ENCODE data around the gene C1RL.

The C1RL gene

DNA sequence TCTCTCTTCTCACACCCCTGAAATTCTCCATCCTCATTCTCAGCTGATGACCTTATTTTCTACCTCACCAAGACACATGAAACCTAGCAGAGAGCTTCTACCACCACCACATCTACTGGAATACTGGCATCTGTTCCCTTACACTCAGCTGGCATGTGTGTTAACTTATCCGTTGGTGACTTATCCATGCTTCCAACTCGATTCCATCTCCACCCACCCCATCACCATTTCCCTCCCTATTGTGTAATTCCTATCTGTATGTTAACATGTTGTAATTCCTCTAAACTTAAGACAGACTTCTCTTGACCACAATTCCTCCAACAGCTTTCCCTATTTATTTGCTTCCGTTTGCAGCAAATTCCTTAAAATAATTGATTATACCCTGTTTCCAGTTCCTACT is 33.1 kb downstream of the C1RL start:
- Histone ChIP-seq H3K4me3 (ENCODE audit: low read depth, low read length) (no peak overlapping the region), H3K79me2 (ENCODE audit: control insufficient read depth, insufficient read depth, low read length, unreplicated experiment) (no peaks in the 10 kb centered on the region), H3K27ac (ENCODE audit: low read depth, low read length) (no peak overlapping the region), H3K27me3 (ENCODE audit: insufficient read depth, low read length) (no peaks in the 10 kb centered on the region), H2AFZ (ENCODE audit: low read length, unreplicated experiment) (no peak overlapping the region), H3K36me3 (ENCODE audit: insufficient read depth, low read length) (peaks cover 5% of the 10 kb centered on the region; the same call in 1 of the 2 replicates), H3K4me1 (ENCODE audit: control insufficient read depth, insufficient read depth, low read length, unreplicated experiment) (peaks cover 29% of the 10 kb centered on the region)

DNA sequence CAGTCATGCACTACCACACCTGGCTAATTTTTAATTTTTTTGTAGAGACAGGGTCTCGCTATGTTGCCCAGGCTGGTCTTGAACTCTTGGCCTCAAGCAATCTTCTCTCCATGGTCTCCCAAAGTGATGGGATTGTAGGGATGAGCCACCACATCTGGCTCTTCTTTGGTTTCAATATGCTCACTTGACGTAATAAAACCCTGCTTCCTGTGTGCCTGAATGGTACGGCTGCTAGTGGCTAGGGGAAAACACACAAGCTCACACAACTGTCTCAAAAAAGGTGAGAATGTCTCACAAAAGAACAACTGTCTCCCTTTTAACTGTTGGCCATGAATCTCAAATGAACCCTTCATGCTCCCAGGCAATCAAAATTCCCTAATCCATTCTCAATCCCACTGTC is 33.5 kb downstream of the C1RL start:
- no peaks in the 10 kb centered on the region for H3K79me2 ChIP-seq (ENCODE audit: control insufficient read depth, insufficient read depth, low read length, unreplicated experiment)
- H3K36me3 ChIP-seq (ENCODE audit: insufficient read depth, low read length): peaks cover under 1% of the 10 kb centered on the region; the same call in 1 of the 2 replicates
- peaks cover 28% of the 10 kb centered on the region for H3K4me1 ChIP-seq (ENCODE audit: control insufficient read depth, insufficient read depth, low read length, unreplicated experiment)
- no peak overlapping the region for H2AFZ ChIP-seq (ENCODE audit: low read length, unreplicated experiment)
- H3K27me3 ChIP-seq (ENCODE audit: insufficient read depth, low read length): no peaks in the 10 kb centered on the region
- no peak overlapping the region for H3K27ac ChIP-seq (ENCODE audit: low read depth, low read length)
- H3K4me3 ChIP-seq (ENCODE audit: low read depth, low read length): no peak overlapping the region

- no peaks in the 10 kb centered on the region for H3K79me2 ChIP-seq (ENCODE audit: control insufficient read depth, insufficient read depth, low read length, unreplicated experiment)
- H3K27ac ChIP-seq (ENCODE audit: low read depth, low read length): no peak overlapping the region
- no peak overlapping the region for H2AFZ ChIP-seq (ENCODE audit: low read length, unreplicated experiment)
- H3K27me3 ChIP-seq (ENCODE audit: insufficient read depth, low read length): no peaks in the 10 kb centered on the region
- peaks cover 15% of the 10 kb centered on the region for H3K4me1 ChIP-seq (ENCODE audit: control insufficient read depth, insufficient read depth, low read length, unreplicated experiment)
- no peak overlapping the region for H3K4me3 ChIP-seq (ENCODE audit: low read depth, low read length)
- no peaks in the 10 kb centered on the region for H3K36me3 ChIP-seq (ENCODE audit: insufficient read depth, low read length)
These were observed 35.1 kb downstream of the C1RL start for GRCh38 chr12:7073946-7074345.

DNA sequence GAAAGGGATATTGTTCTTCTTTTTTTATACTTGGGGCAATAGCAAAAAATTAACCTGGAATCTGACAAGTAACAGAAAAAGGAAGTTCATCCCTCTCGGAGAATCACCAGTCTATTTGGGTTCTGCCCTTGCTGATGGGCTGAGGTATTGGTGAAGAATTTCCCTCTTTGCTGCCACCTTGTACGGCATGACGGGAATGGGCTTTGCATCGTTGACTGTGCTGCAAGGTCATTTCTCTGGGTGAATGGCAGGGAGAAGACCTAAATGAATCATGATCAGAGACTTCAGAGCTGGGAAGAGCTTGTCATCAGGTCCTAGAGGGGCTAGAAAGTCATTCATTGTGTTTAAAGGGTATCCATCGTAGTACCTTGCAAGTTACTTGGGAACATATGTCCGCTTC is 36.5 kb downstream of the C1RL start:
- H3K4me1 ChIP-seq (ENCODE audit: control insufficient read depth, insufficient read depth, low read length, unreplicated experiment): peaks cover 9% of the 10 kb centered on the region
- no peaks in the 10 kb centered on the region for H3K27me3 ChIP-seq (ENCODE audit: insufficient read depth, low read length)
- H3K27ac ChIP-seq (ENCODE audit: low read depth, low read length): no peak overlapping the region
- H3K79me2 ChIP-seq (ENCODE audit: control insufficient read depth, insufficient read depth, low read length, unreplicated experiment): no peaks in the 10 kb centered on the region
- no peak overlapping the region for H3K4me3 ChIP-seq (ENCODE audit: low read depth, low read length)
- no peak overlapping the region for H2AFZ ChIP-seq (ENCODE audit: low read length, unreplicated experiment)
- no peaks in the 10 kb centered on the region for H3K36me3 ChIP-seq (ENCODE audit: insufficient read depth, low read length)

GRCh38 chr12:7072035-7072434 is 37.0 kb downstream of the C1RL start:
- Histone ChIP-seq H3K27ac (ENCODE audit: low read depth, low read length) (no peak overlapping the region), H3K36me3 (ENCODE audit: insufficient read depth, low read length) (peaks cover 4% of the 10 kb centered on the region; the same call in 1 of the 2 replicates), H2AFZ (ENCODE audit: low read length, unreplicated experiment) (no peak overlapping the region), H3K4me1 (ENCODE audit: control insufficient read depth, insufficient read depth, low read length, unreplicated experiment) (peaks cover 9% of the 10 kb centered on the region), H3K27me3 (ENCODE audit: insufficient read depth, low read length) (no peaks in the 10 kb centered on the region), H3K4me3 (ENCODE audit: low read depth, low read length) (no peak overlapping the region), H3K79me2 (ENCODE audit: control insufficient read depth, insufficient read depth, low read length, unreplicated experiment) (no peaks in the 10 kb centered on the region)

DNA sequence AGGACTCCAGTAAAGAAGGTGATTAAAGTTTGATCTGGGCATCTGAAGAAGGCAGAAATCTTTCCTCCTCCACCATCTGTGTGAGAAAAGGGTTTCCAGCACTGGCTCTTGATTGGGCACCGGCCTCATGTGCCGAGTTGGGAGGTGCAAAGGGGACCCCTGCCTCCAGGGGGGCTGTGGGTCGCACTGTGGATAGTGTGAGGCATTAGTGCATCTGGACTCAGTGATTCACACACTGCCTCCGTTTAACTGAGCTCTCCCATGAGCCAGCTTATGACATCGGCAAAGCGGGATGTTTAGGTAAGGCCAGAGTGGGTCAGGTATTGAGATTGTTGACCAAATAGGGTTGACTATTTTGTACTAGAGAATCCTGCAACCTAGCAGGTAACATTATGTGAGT is 39.6 kb downstream of the C1RL start:
- Histone ChIP-seq H3K4me1 (ENCODE audit: control insufficient read depth, insufficient read depth, low read length, unreplicated experiment) (peaks cover 5% of the 10 kb centered on the region), H3K27me3 (ENCODE audit: insufficient read depth, low read length) (no peaks in the 10 kb centered on the region), H3K27ac (ENCODE audit: low read depth, low read length) (no peak overlapping the region), H3K4me3 (ENCODE audit: low read depth, low read length) (no peak overlapping the region), H3K79me2 (ENCODE audit: control insufficient read depth, insufficient read depth, low read length, unreplicated experiment) (no peaks in the 10 kb centered on the region), H2AFZ (ENCODE audit: low read length, unreplicated experiment) (no peak overlapping the region), H3K36me3 (ENCODE audit: insufficient read depth, low read length) (peaks cover 18% of the 10 kb centered on the region; the same call in 1 of the 2 replicates)

GRCh38 chr12:7068994-7069346 is 40.0 kb downstream of the C1RL start:
- no peak overlapping the region for H3K4me3 ChIP-seq (ENCODE audit: low read depth, low read length)
- H2AFZ ChIP-seq (ENCODE audit: low read length, unreplicated experiment): no peak overlapping the region
- peaks cover 8% of the 10 kb centered on the region for H3K4me1 ChIP-seq (ENCODE audit: control insufficient read depth, insufficient read depth, low read length, unreplicated experiment)
- H3K79me2 ChIP-seq (ENCODE audit: control insufficient read depth, insufficient read depth, low read length, unreplicated experiment): no peaks in the 10 kb centered on the region
- H3K27ac ChIP-seq (ENCODE audit: low read depth, low read length): no peak overlapping the region
- H3K36me3 ChIP-seq (ENCODE audit: insufficient read depth, low read length): peaks cover 18% of the 10 kb centered on the region; the same call in 1 of the 2 replicates
- no peaks in the 10 kb centered on the region for H3K27me3 ChIP-seq (ENCODE audit: insufficient read depth, low read length)

DNA sequence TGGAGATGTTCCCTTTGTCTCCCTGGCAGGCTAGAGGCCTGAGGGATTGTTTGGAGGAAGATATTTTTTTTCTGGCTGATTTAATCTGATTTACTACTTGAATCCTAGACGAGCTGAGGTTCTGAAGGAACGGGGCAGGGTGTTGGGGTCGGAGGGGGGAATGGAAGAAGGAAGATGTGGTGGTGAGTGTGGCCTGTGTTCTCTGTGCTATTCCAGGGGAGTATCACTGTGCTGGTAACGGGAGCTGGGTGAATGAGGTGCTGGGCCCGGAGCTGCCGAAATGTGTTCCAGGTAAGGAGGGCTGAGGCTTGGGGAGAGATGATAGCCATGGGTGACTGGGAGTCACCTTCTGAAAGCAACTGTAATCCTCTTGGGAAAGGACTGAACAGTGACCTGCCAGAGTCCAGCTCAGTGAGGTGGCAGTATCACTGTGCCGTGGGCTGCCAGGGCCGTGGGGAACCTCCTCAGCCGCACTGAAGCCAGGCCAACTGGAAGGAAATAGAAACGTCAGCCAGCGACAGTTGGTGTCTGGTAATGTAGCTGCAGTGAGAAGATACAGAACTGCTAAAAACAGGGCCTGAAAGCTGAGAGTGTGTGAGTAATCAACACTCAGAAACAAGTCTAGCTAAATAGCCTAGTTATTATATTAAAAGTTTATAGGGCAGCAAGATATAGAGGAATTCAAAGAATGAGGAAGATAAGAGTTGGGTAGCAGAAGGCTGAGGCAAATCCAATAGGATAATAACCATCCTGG is 40.6 kb downstream of the C1RL start:
- no peaks in the 10 kb centered on the region for H3K27me3 ChIP-seq (ENCODE audit: insufficient read depth, low read length)
- no peak overlapping the region for H3K4me3 ChIP-seq (ENCODE audit: low read depth, low read length)
- H3K36me3 ChIP-seq (ENCODE audit: insufficient read depth, low read length): peaks cover 18% of the 10 kb centered on the region; the same call in 1 of the 2 replicates
- no peak overlapping the region for H3K27ac ChIP-seq (ENCODE audit: low read depth, low read length)
- peaks cover 10% of the 10 kb centered on the region for H3K4me1 ChIP-seq (ENCODE audit: control insufficient read depth, insufficient read depth, low read length, unreplicated experiment)
- H2AFZ ChIP-seq (ENCODE audit: low read length, unreplicated experiment): no peak overlapping the region
- H3K79me2 ChIP-seq (ENCODE audit: control insufficient read depth, insufficient read depth, low read length, unreplicated experiment): no peaks in the 10 kb centered on the region

GRCh38 chr12:7067096-7067495 is 41.9 kb downstream of the C1RL start:
- Histone ChIP-seq H3K27ac (ENCODE audit: low read depth, low read length) (no peak overlapping the region), H3K36me3 (ENCODE audit: insufficient read depth, low read length) (peaks cover 18% of the 10 kb centered on the region; the same call in 1 of the 2 replicates), H3K79me2 (ENCODE audit: control insufficient read depth, insufficient read depth, low read length, unreplicated experiment) (no peaks in the 10 kb centered on the region), H3K27me3 (ENCODE audit: insufficient read depth, low read length) (no peaks in the 10 kb centered on the region), H3K4me1 (ENCODE audit: control insufficient read depth, insufficient read depth, low read length, unreplicated experiment) (peaks cover 10% of the 10 kb centered on the region), H3K4me3 (ENCODE audit: low read depth, low read length) (no peak overlapping the region), H2AFZ (ENCODE audit: low read length, unreplicated experiment) (no peak overlapping the region)

DNA sequence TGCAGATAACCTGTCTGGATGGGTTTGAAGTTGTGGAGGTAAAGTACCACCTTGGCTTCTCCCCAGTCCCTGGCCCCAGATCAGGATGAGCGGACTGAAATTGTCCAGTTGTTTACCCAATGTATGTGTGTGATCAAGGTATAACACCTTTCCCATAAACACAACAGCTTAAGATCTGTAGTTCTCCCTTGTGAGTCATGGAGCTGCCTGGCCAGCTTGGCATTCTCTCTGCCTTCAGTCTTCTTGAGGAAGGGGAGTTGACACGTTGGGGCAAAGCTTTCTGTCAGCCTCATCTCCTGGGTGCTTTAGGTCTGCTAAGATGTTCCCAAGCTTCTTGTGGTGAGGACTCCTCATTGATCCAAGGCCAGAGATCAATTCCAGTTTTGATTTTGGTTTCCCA is 42.4 kb downstream of the C1RL start:
- Histone ChIP-seq H3K27ac (ENCODE audit: low read depth, low read length) (no peak overlapping the region), H2AFZ (ENCODE audit: low read length, unreplicated experiment) (no peak overlapping the region), H3K4me1 (ENCODE audit: control insufficient read depth, insufficient read depth, low read length, unreplicated experiment) (peaks cover 12% of the 10 kb centered on the region), H3K4me3 (ENCODE audit: low read depth, low read length) (no peak overlapping the region), H3K36me3 (ENCODE audit: insufficient read depth, low read length) (peaks cover 18% of the 10 kb centered on the region; the same call in 1 of the 2 replicates), H3K27me3 (ENCODE audit: insufficient read depth, low read length) (no peaks in the 10 kb centered on the region), H3K79me2 (ENCODE audit: control insufficient read depth, insufficient read depth, low read length, unreplicated experiment) (peaks cover 1% of the 10 kb centered on the region)

GRCh38 chr12:7065073-7065623 is 43.9 kb downstream of the C1RL start:
- no peak overlapping the region for H2AFZ ChIP-seq (ENCODE audit: low read length, unreplicated experiment)
- H3K27me3 ChIP-seq (ENCODE audit: insufficient read depth, low read length): no peaks in the 10 kb centered on the region
- peaks cover 6% of the 10 kb centered on the region for H3K79me2 ChIP-seq (ENCODE audit: control insufficient read depth, insufficient read depth, low read length, unreplicated experiment)
- H3K4me1 ChIP-seq (ENCODE audit: control insufficient read depth, insufficient read depth, low read length, unreplicated experiment): peaks cover 21% of the 10 kb centered on the region
- H3K4me3 ChIP-seq (ENCODE audit: low read depth, low read length): no peak overlapping the region
- H3K36me3 ChIP-seq (ENCODE audit: insufficient read depth, low read length): peaks cover 18% of the 10 kb centered on the region; the same call in 1 of the 2 replicates
- H3K27ac ChIP-seq (ENCODE audit: low read depth, low read length): no peak overlapping the region
